ENCODE data around the gene IL1RAPL2.

Gene IL1RAPL2

DNA sequence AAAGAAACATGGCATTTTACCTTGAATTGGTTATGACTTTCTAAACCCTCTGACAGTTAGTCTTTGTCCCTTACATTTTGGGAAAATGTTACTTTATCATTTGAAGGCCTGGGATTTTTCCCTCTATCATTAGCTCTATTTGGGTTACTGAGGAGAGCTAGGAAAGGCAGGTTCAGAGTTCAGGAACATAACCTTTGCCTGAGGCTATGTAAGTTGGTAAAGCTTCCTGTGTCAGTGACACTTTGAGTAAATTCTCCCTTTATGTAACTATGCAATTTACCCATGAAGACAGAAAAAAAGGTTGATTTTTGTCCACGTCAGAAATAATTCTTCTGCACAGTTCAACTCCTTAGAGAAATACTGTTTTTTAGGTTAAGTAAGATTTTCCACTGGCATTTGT, 1084.6 kb downstream of the IL1RAPL2 start:
- Histone ChIP-seq H3K27ac (ENCODE audit: low read length) (no peak overlapping the region), H3K27me3 (ENCODE audit: low read depth, low read length) (no peaks in the 10 kb centered on the region), H3K36me3 (replicated peaks; ENCODE audit: low read depth, low read length) (no peaks in the 10 kb centered on the region), H3K9ac (ENCODE audit: low read length) (no peak overlapping the region), H3K79me2 (ENCODE audit: low read length) (no peaks in the 10 kb centered on the region), H2AFZ (ENCODE audit: low read depth, low read length) (no peak overlapping the region), H3K4me2 (ENCODE audit: low read length) (no peak overlapping the region), H4K20me1 (ENCODE audit: insufficient read depth, low read length) (no peaks in the 10 kb centered on the region), H3K4me3 (ENCODE audit: low read length) (no peak overlapping the region), H3K4me1 (ENCODE audit: low read length) (no peaks in the 10 kb centered on the region), H3K9me3 (ENCODE audit: insufficient read depth, low read length) (no peaks in the 10 kb centered on the region)
- TF ChIP-seq EZH2phosphoT487 (IDR thresholded peaks at IDR 0.05; ENCODE audit: low read depth) = no peak
- TF ChIP-seq, protein P1, sequence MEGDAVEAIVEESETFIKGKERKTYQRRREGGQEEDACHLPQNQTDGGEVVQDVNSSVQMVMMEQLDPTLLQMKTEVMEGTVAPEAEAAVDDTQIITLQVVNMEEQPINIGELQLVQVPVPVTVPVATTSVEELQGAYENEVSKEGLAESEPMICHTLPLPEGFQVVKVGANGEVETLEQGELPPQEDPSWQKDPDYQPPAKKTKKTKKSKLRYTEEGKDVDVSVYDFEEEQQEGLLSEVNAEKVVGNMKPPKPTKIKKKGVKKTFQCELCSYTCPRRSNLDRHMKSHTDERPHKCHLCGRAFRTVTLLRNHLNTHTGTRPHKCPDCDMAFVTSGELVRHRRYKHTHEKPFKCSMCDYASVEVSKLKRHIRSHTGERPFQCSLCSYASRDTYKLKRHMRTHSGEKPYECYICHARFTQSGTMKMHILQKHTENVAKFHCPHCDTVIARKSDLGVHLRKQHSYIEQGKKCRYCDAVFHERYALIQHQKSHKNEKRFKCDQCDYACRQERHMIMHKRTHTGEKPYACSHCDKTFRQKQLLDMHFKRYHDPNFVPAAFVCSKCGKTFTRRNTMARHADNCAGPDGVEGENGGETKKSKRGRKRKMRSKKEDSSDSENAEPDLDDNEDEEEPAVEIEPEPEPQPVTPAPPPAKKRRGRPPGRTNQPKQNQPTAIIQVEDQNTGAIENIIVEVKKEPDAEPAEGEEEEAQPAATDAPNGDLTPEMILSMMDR (IDR thresholded peaks at IDR 0.05; ENCODE audit: low read depth, low read length) = no peak

DNA sequence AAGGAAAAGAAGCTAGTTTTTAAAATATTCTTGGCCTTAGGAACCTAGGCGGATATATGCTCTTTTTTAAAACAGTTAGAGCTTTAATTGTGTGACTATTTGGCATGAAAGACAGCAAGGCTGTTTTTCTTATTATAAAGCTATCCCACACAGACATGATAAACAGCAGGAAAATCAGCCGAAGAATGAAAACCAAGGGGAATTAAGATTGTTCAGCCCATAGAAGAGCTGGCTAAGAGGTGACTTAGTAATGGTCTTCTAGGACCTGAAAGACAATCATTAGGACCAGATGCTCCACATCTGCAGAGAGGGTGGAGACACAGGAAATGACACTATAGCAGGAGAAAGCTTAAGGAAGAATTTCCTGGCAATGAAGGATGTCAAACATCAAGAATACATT, 1085.0 kb downstream of the IL1RAPL2 start:
- H3K79me2 ChIP-seq (ENCODE audit: low read length) = no peaks in the 10 kb centered on the region
- no peaks in the 10 kb centered on the region for H3K36me3 ChIP-seq (replicated peaks; ENCODE audit: low read depth, low read length)

DNA sequence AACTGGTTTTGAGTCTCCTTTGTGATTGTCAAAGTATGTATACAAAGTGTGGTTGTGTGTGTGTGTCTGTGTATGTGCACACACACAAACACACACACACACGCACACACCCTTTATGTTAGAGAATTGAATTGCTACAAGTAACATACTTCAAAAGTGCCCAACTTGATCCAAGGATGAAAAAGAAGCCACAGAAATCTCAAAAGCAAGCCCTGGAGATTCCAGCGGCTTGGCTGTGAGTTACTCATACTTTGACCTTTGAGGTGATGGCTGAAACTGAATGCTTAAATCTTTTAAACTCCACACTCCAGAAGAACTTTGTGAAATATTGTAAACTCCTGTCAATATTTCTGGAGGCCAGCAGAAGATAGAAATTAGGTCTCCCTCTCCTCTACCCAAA, 1087.9 kb downstream of the IL1RAPL2 start:
- Histone ChIP-seq H3K4me1 (ENCODE audit: low read length) (no peaks in the 10 kb centered on the region), H2AFZ (ENCODE audit: low read depth, low read length) (no peak overlapping the region), H3K27me3 (ENCODE audit: low read depth, low read length) (no peaks in the 10 kb centered on the region), H3K4me2 (ENCODE audit: low read length) (no peak overlapping the region), H4K20me1 (ENCODE audit: insufficient read depth, low read length) (no peaks in the 10 kb centered on the region), H3K4me3 (ENCODE audit: low read length) (no peak overlapping the region), H3K36me3 (replicated peaks; ENCODE audit: low read depth, low read length) (no peaks in the 10 kb centered on the region), H3K9me3 (ENCODE audit: insufficient read depth, low read length) (no peaks in the 10 kb centered on the region), H3K9ac (ENCODE audit: low read length) (no peak overlapping the region), H3K27ac (ENCODE audit: low read length) (no peak overlapping the region), H3K79me2 (ENCODE audit: low read length) (no peaks in the 10 kb centered on the region)
- no peak for TF ChIP-seq EZH2phosphoT487 (IDR thresholded peaks at IDR 0.05; ENCODE audit: low read depth)
- TF ChIP-seq, protein P1 (IDR thresholded peaks at IDR 0.05; ENCODE audit: low read depth, low read length) = no peak

More for the DNA sequence above, 1085.0 kb downstream of the IL1RAPL2 start:
- TF ChIP-seq, protein P1 (IDR thresholded peaks at IDR 0.05; ENCODE audit: low read depth, low read length) = no peak
- no peak for TF ChIP-seq EZH2phosphoT487 (IDR thresholded peaks at IDR 0.05; ENCODE audit: low read depth)
- Histone ChIP-seq H3K27ac (ENCODE audit: low read length) (no peak overlapping the region), H3K27me3 (ENCODE audit: low read depth, low read length) (no peaks in the 10 kb centered on the region), H3K4me2 (ENCODE audit: low read length) (no peak overlapping the region), H3K4me3 (ENCODE audit: low read length) (no peak overlapping the region), H4K20me1 (ENCODE audit: insufficient read depth, low read length) (no peaks in the 10 kb centered on the region), H3K9me3 (ENCODE audit: insufficient read depth, low read length) (no peaks in the 10 kb centered on the region), H3K4me1 (ENCODE audit: low read length) (no peaks in the 10 kb centered on the region), H3K9ac (ENCODE audit: low read length) (no peak overlapping the region), H2AFZ (ENCODE audit: low read depth, low read length) (no peak overlapping the region)

DNA sequence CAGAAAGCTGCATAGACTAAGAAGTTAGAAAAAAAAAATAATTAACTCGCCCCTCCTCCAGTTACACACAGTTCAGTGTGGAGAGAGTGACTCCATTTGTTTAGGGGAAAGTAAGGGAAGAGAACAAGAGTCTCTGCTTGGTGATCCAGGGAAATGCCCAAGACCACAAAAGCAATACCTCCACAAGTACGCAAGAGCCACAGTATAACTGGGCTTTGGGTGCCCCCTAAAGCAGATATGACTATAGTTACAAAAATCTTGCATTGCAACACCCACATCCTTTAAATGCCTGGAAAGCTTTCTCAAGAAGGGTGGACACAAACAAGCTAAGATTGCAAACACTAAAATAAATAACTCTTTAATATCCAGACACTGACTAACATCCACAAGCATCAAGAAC, 1092.1 kb downstream of the IL1RAPL2 start:
- Histone ChIP-seq H3K27ac (ENCODE audit: low read length) (no peak overlapping the region), H3K4me3 (ENCODE audit: low read length) (no peak overlapping the region), H3K9ac (ENCODE audit: low read length) (no peak overlapping the region), H3K4me1 (ENCODE audit: low read length) (no peaks in the 10 kb centered on the region), H3K9me3 (ENCODE audit: insufficient read depth, low read length) (no peaks in the 10 kb centered on the region), H4K20me1 (ENCODE audit: insufficient read depth, low read length) (no peaks in the 10 kb centered on the region), H3K27me3 (ENCODE audit: low read depth, low read length) (no peaks in the 10 kb centered on the region), H3K36me3 (replicated peaks; ENCODE audit: low read depth, low read length) (no peaks in the 10 kb centered on the region), H3K4me2 (ENCODE audit: low read length) (no peak overlapping the region), H3K79me2 (ENCODE audit: low read length) (no peaks in the 10 kb centered on the region), H2AFZ (ENCODE audit: low read depth, low read length) (no peak overlapping the region)
- TF ChIP-seq EZH2phosphoT487 (IDR thresholded peaks at IDR 0.05; ENCODE audit: low read depth) = no peak
- TF ChIP-seq, protein P1 (IDR thresholded peaks at IDR 0.05; ENCODE audit: low read depth, low read length) = no peak

Data from OCI-LY3 (cell line).